Fibroblast of skin of right quadriceps (primary cell): ENCODE measurements around the gene FCRL2.
A peak's percentile ranks its signal among the peaks of the same experiment; 100 is the strongest.

Source experiments
- DNase-seq: peaks from one replicate; pipeline ENCODE4 v3.0.0-alpha.2; 2013

The FCRL2 gene

GRCh38 chr1:157776971-157777391 lies at the start of gene FCRL2:
Gene FCRL2, minus strand, starts transcription at chr1:157777132. Its CDS starts 59 bp downstream, at chr1:157777073.
- no peak for DNase-seq

GRCh38 chr1:157820299-157820698 lies 43.4 kb upstream of the FCRL2 start:
- no peak for DNase-seq

GRCh38 chr1:157819896-157820295 lies 43.0 kb upstream of the FCRL2 start, which contains the start of gene FCRL1:
Gene FCRL1, minus strand, starts transcription at chr1:157820120. Its CDS starts 83 bp downstream, at chr1:157820037.
- DNase-seq = no peak

GRCh38 chr1:157819215-157819614 lies 42.3 kb upstream of the FCRL2 start:
- DNase-seq = no peak

GRCh38 chr1:157813269-157813668 lies 36.3 kb upstream of the FCRL2 start:
- DNase-seq = no peak

- no peak for DNase-seq
Measured at GRCh38 chr1:157806431-157807149, 29.7 kb upstream of the FCRL2 start.

GRCh38 chr1:157803851-157804250 lies 26.9 kb upstream of the FCRL2 start:
- DNase-seq = no peak

GRCh38 chr1:157799996-157800395 lies 23.1 kb upstream of the FCRL2 start:
- DNase-seq = no peak

GRCh38 chr1:157798211-157798610 lies 21.3 kb upstream of the FCRL2 start:
- DNase-seq = no peak

GRCh38 chr1:157785248-157785647 lies 8.3 kb upstream of the FCRL2 start:
- DNase-seq = no peak

GRCh38 chr1:157784801-157785200 lies 7.9 kb upstream of the FCRL2 start:
- DNase-seq = no peak

GRCh38 chr1:157782931-157783330 lies 6.0 kb upstream of the FCRL2 start:
- no peak for DNase-seq

- DNase-seq = no peak
Measured at GRCh38 chr1:157781048-157781447, 4.1 kb upstream of the FCRL2 start.

GRCh38 chr1:157775101-157775870 lies 1.6 kb downstream of the FCRL2 start:
- DNase-seq = no peak

GRCh38 chr1:157774412-157774811 lies 2.5 kb downstream of the FCRL2 start:
- DNase-seq = no peak

GRCh38 chr1:157773493-157774350 lies 3.2 kb downstream of the FCRL2 start:
- DNase-seq = no peak

GRCh38 chr1:157771661-157772425 lies 5.1 kb downstream of the FCRL2 start:
- no peak for DNase-seq

- DNase-seq = peak; percentile 1
Measured at GRCh38 chr1:157770442-157771043, 6.4 kb downstream of the FCRL2 start.

- DNase-seq = no peak
Measured at GRCh38 chr1:157766792-157767191, 10.1 kb downstream of the FCRL2 start.

GRCh38 chr1:157758018-157758417 lies 18.9 kb downstream of the FCRL2 start:
- DNase-seq = no peak

- no peak for DNase-seq
Measured at GRCh38 chr1:157753611-157754010, 23.3 kb downstream of the FCRL2 start.

GRCh38 chr1:157751283-157751682 lies 25.6 kb downstream of the FCRL2 start:
- DNase-seq = no peak
